GM21390 (cell line): Measurements from ENCODE around the gene SARNP.

Experiments used
- ATAC-seq: cut with Tn5 transposase; IDR thresholded peaks from one replicate; pipeline ENCODE4 v1.9.1; 2021; ENCODE audit not compliant: unreplicated experiment

SARNP gene

GRCh38 chr12:55711786-55712553, 105.6 kb downstream of the SARNP start:
- no peak for ATAC-seq

GRCh38 chr12:55708695-55709233, 108.8 kb downstream of the SARNP start:
- ATAC-seq = no peak

GRCh38 chr12:55707841-55708694, 109.5 kb downstream of the SARNP start, which contains the start of gene ITGA7:
TSS of gene ITGA7 (minus strand) at chr12:55707904. CDS start at chr12:55707682, 222 bp downstream.
- no peak for ATAC-seq
